Activated CD8-positive, alpha-beta T cell treated with anti-CD3 and anti-CD28 coated beads, Interleukin-2, amount 10 ng/mL, durations not matched to agents 7 days and 5 days (primary cell): Measurements from ENCODE around the gene SPIN2A. TPM values are rescaled to one million over a fixed set of nuclear protein-coding genes. Genes with fewer than 3 reads are reported as not detected.
"Not testable (repeated sequence)": the region's sequence is repeated elsewhere in the genome, so short reads cannot be mapped to it uniquely, and the experiment has no call there.

Source experiments
- ATAC-seq: fragments of 150-1000 bp; cut with Tn5 transposase; one replicate; pipeline ENCODE4 v1.10.0; 2021; ENCODE audit warnings: moderate library complexity
- CTCF ChIA-PET: fragments of 350-600 bp; sonication (Branson Sonifier 250); formaldehyde crosslinking; loops from one replicate; lab custom pipeline; 2021; ENCODE audit warnings: antibody characterized with exemption; lab: Charles Lee
- POLR2A ChIA-PET: fragments of 350-600 bp; sonication (Branson Sonifier 250); formaldehyde crosslinking; loops from one replicate; lab custom pipeline; 2021; ENCODE audit warnings: antibody characterized with exemption; lab: Charles Lee
- DNase-seq: peaks from one replicate; pipeline ENCODE4 v3.0.0-alpha.2; 2020
- H3K27ac Mint-ChIP-seq: one replicate; pipeline ENCODE4 v1.8.0; 2021; ENCODE audit warnings: mild to moderate bottlenecking, mixed read lengths
- H3K27me3 Mint-ChIP-seq: one replicate; pipeline ENCODE4 v1.8.0; 2021; ENCODE audit warnings: low read depth, mixed read lengths
- H3K36me3 Mint-ChIP-seq: one replicate; pipeline ENCODE4 v1.8.0; 2021; ENCODE audit warnings: low read depth, mixed read lengths
- H3K4me1 Mint-ChIP-seq: one replicate; pipeline ENCODE4 v1.8.0; 2021; ENCODE audit warnings: low read depth, mixed read lengths
- H3K4me3 Mint-ChIP-seq: one replicate; pipeline ENCODE4 v1.8.0; 2021; ENCODE audit warnings: mild to moderate bottlenecking, mixed read lengths
- H3K9me3 Mint-ChIP-seq: one replicate; pipeline ENCODE4 v1.8.0; 2022; ENCODE audit warnings: mixed read lengths; ENCODE audit not compliant: insufficient read depth
- total RNA-seq, 2 experiments: library from RNA; stranded (reverse); gene quantifications; one replicate each; pipeline ENCODE4 v1.2.3, GENCODE V29; 2021

The SPIN2A gene
- under 1 TPM; 0.45 to 0.63 TPM for total RNA-seq

GRCh38 chrX:57137073-57137472 lies at the start of gene SPIN2A:
Gene SPIN2A, minus strand, starts transcription at chrX:57137397. Its CDS starts 800 bp downstream, at chrX:57136597.
- H3K4me1 Mint-ChIP-seq, ATAC-seq, H3K27me3 Mint-ChIP-seq, CTCF ChIA-PET, H3K9me3 Mint-ChIP-seq, DNase-seq, H3K4me3 Mint-ChIP-seq, POLR2A ChIA-PET, H3K36me3 Mint-ChIP-seq, H3K27ac Mint-ChIP-seq: not testable (repeated sequence)

- ChIA-PET CTCF (no interaction called here), POLR2A (no interaction called here)
- Mint-ChIP-seq H3K27me3 (no peaks in the 10 kb centered on the region), H3K9me3 (peaks cover 13% of the 10 kb centered on the region), H3K36me3 (no peaks in the 10 kb centered on the region), H3K27ac (no peak overlapping the region), H3K4me1 (no peaks in the 10 kb centered on the region), H3K4me3 (no peak overlapping the region)
- DNase-seq = no peak
- no peak for ATAC-seq
These were observed 41.4 kb upstream of the SPIN2A start for GRCh38 chrX:57178605-57179004.

GRCh38 chrX:57177070-57177469 lies 39.9 kb upstream of the SPIN2A start:
- no peak for DNase-seq
- Mint-ChIP-seq H3K4me3 (no peak overlapping the region), H3K27ac (no peak overlapping the region), H3K36me3 (no peaks in the 10 kb centered on the region), H3K9me3 (peaks cover 13% of the 10 kb centered on the region), H3K4me1 (no peaks in the 10 kb centered on the region), H3K27me3 (no peaks in the 10 kb centered on the region)
- POLR2A ChIA-PET = no interaction called here
- CTCF ChIA-PET = no interaction called here
- no peak for ATAC-seq

GRCh38 chrX:57172544-57172943 lies 35.3 kb upstream of the SPIN2A start:
- no peak overlapping the region for H3K4me3 Mint-ChIP-seq
- H3K27me3 Mint-ChIP-seq = no peaks in the 10 kb centered on the region
- ChIA-PET CTCF (no interaction called here), POLR2A (no interaction called here)
- no peaks in the 10 kb centered on the region for H3K4me1 Mint-ChIP-seq
- ATAC-seq (no peak), DNase-seq (no peak)
- no peaks in the 10 kb centered on the region for H3K36me3 Mint-ChIP-seq
- H3K9me3 Mint-ChIP-seq = no peaks in the 10 kb centered on the region
- H3K27ac Mint-ChIP-seq = no peak overlapping the region

- no peaks in the 10 kb centered on the region for H3K27me3 Mint-ChIP-seq
- H3K9me3 Mint-ChIP-seq = peaks cover 8% of the 10 kb centered on the region
- no peaks in the 10 kb centered on the region for H3K36me3 Mint-ChIP-seq
- ATAC-seq (no peak), DNase-seq (no peak)
- no peak overlapping the region for H3K27ac Mint-ChIP-seq
- no peak overlapping the region for H3K4me3 Mint-ChIP-seq
- no peaks in the 10 kb centered on the region for H3K4me1 Mint-ChIP-seq
- ChIA-PET CTCF (no interaction called here), POLR2A (no interaction called here)
These were observed 19.3 kb upstream of the SPIN2A start for GRCh38 chrX:57156397-57157049.

- ChIA-PET POLR2A (no interaction called here), CTCF (interaction anchor here (0.9 kb wide), 1 partner anchor 297 kb away, joined by 3 read pairs; no protein-coding TSS in a partner anchor)
- H3K36me3 Mint-ChIP-seq = no peaks in the 10 kb centered on the region
- DNase-seq (no peak), ATAC-seq (no peak)
- H3K4me1 Mint-ChIP-seq = no peaks in the 10 kb centered on the region
- H3K9me3 Mint-ChIP-seq = peaks cover 4% of the 10 kb centered on the region
- H3K4me3 Mint-ChIP-seq = no peak overlapping the region
- H3K27me3 Mint-ChIP-seq = no peaks in the 10 kb centered on the region
- H3K27ac Mint-ChIP-seq = no peak overlapping the region
These were observed 18.0 kb upstream of the SPIN2A start for GRCh38 chrX:57155171-57155570.

GRCh38 chrX:57152222-57152621 lies 15.0 kb upstream of the SPIN2A start:
- H3K27me3 Mint-ChIP-seq, CTCF ChIA-PET, H3K9me3 Mint-ChIP-seq, H3K36me3 Mint-ChIP-seq, DNase-seq, H3K27ac Mint-ChIP-seq, H3K4me1 Mint-ChIP-seq, ATAC-seq, H3K4me3 Mint-ChIP-seq: not testable (repeated sequence)
- POLR2A ChIA-PET = interaction anchor here (0.7 kb wide), 1 partner anchor 31 kb away, joined by 3 read pairs; the partner anchor contains the start of gene SPIN2B

- no peak for ATAC-seq
- CTCF ChIA-PET = no interaction called here
- Mint-ChIP-seq H3K4me3 (no peak overlapping the region), H3K9me3 (no peaks in the 10 kb centered on the region), H3K4me1 (peaks cover 3% of the 10 kb centered on the region), H3K27ac (no peak overlapping the region), H3K36me3 (no peaks in the 10 kb centered on the region), H3K27me3 (no peaks in the 10 kb centered on the region)
- POLR2A ChIA-PET = interaction anchor here (0.6 kb wide), 1 partner anchor 279 kb away, joined by 3 read pairs; no protein-coding TSS in a partner anchor
- DNase-seq = no peak
These were observed 1.5 kb upstream of the SPIN2A start for GRCh38 chrX:57138674-57139073.

- ChIA-PET CTCF (no interaction called here), POLR2A (no interaction called here)
- DNase-seq (no peak), ATAC-seq (no peak)
- Mint-ChIP-seq H3K4me3 (no peak overlapping the region), H3K27ac (no peak overlapping the region), H3K27me3 (no peaks in the 10 kb centered on the region), H3K4me1 (peaks cover 3% of the 10 kb centered on the region), H3K9me3 (no peaks in the 10 kb centered on the region), H3K36me3 (no peaks in the 10 kb centered on the region)
These were observed 304 bp upstream of the SPIN2A start for GRCh38 chrX:57137501-57137900.

GRCh38 chrX:57136589-57136988 lies 608 bp downstream of the SPIN2A start:
- H3K4me1 Mint-ChIP-seq, DNase-seq, ATAC-seq, POLR2A ChIA-PET, H3K27me3 Mint-ChIP-seq, CTCF ChIA-PET, H3K36me3 Mint-ChIP-seq, H3K27ac Mint-ChIP-seq, H3K4me3 Mint-ChIP-seq, H3K9me3 Mint-ChIP-seq: not testable (repeated sequence)

GRCh38 chrX:57135287-57135686 lies 1.9 kb downstream of the SPIN2A start:
- CTCF ChIA-PET = no interaction called here
- no peak for DNase-seq
- Mint-ChIP-seq H3K27ac (no peak overlapping the region), H3K27me3 (no peaks in the 10 kb centered on the region), H3K9me3 (no peaks in the 10 kb centered on the region), H3K4me1 (peaks cover 6% of the 10 kb centered on the region), H3K4me3 (no peak overlapping the region), H3K36me3 (no peaks in the 10 kb centered on the region)
- no peak for ATAC-seq
- POLR2A ChIA-PET = no interaction called here

GRCh38 chrX:57134702-57135101 lies 2.5 kb downstream of the SPIN2A start:
- Mint-ChIP-seq H3K27me3 (no peaks in the 10 kb centered on the region), H3K4me3 (no peak overlapping the region), H3K36me3 (no peaks in the 10 kb centered on the region), H3K9me3 (no peaks in the 10 kb centered on the region), H3K27ac (no peak overlapping the region), H3K4me1 (peaks cover 9% of the 10 kb centered on the region)
- ATAC-seq (no peak), DNase-seq (no peak)
- ChIA-PET CTCF (no interaction called here), POLR2A (no interaction called here)

GRCh38 chrX:57133706-57134105 lies 3.5 kb downstream of the SPIN2A start:
- Mint-ChIP-seq H3K27me3 (no peaks in the 10 kb centered on the region), H3K4me3 (no peak overlapping the region), H3K9me3 (no peaks in the 10 kb centered on the region), H3K27ac (no peak overlapping the region), H3K36me3 (no peaks in the 10 kb centered on the region), H3K4me1 (peaks cover 9% of the 10 kb centered on the region)
- ChIA-PET POLR2A (no interaction called here), CTCF (no interaction called here)
- no peak for ATAC-seq
- DNase-seq = no peak
